OCI-LY1 (cell line): ENCODE results near the gene SIAH1.
"Not testable (repeated sequence)": the region's sequence is repeated elsewhere in the genome, so short reads cannot be mapped to it uniquely, and the experiment has no call there.

Experiments used
- H2AFZ ChIP-seq: fragments of 200-600 bp; sonication (generic), shearing (Covaris generic); 2 replicates; pipeline ENCODE4 v1.6.0; 2014; ENCODE audit warnings: antibody characterized with exemption, mild to moderate bottlenecking, low read length
- H3F3A ChIP-seq: fragments of 200-600 bp; sonication (generic), shearing (Covaris generic); 2 replicates; pipeline ENCODE4 v1.6.0; 2014; ENCODE audit warnings: mild to moderate bottlenecking, antibody characterized with exemption, low read length, moderate library complexity; ENCODE audit not compliant: insufficient read depth
- H3K27ac ChIP-seq: fragments of 200-600 bp; sonication (generic); 2 replicates; pipeline ENCODE4 v1.5.1; 2014; ENCODE audit warnings: low read length, mixed run types, mild to moderate bottlenecking, low read depth; ENCODE audit not compliant: poor library complexity, severe bottlenecking
- H3K27me3 ChIP-seq: fragments of 200-600 bp; sonication (generic); 2 replicates; pipeline ENCODE4 v1.6.0; 2014; ENCODE audit warnings: antibody characterized with exemption, mild to moderate bottlenecking, low read length, moderate library complexity; ENCODE audit not compliant: insufficient read depth
- H3K36me3 ChIP-seq: fragments of 200-600 bp; sonication (generic); 2 replicates; pipeline ENCODE4 v1.6.1; 2014; ENCODE audit warnings: mild to moderate bottlenecking, antibody characterized with exemption, low read length, moderate library complexity, mixed read lengths; ENCODE audit not compliant: insufficient read depth
- H3K4me1 ChIP-seq: fragments of 200-600 bp; sonication (generic); 2 replicates; pipeline ENCODE4 v1.5.1; 2014; ENCODE audit warnings: mild to moderate bottlenecking, low read length, moderate library complexity; ENCODE audit not compliant: insufficient read depth, severe bottlenecking
- H3K4me2 ChIP-seq: fragments of 200-600 bp; sonication (generic), shearing (Covaris generic); 2 replicates; pipeline ENCODE4 v1.6.1; 2014; ENCODE audit warnings: low read length
- H3K4me3 ChIP-seq: fragments of 200-600 bp; sonication (generic); 2 replicates; pipeline ENCODE4 v1.5.1; 2014; ENCODE audit warnings: low read length, low read depth, mild to moderate bottlenecking, mixed read lengths; ENCODE audit not compliant: poor library complexity, severe bottlenecking
- H3K79me2 ChIP-seq: fragments of 200-600 bp; shearing (Covaris generic); 2 replicates; pipeline ENCODE4 v1.6.1; 2016; ENCODE audit warnings: mixed run types, low read length, mixed read lengths; ENCODE audit not compliant: insufficient read depth
- H3K9ac ChIP-seq: fragments of 200-600 bp; sonication (generic), shearing (Covaris generic); 2 replicates; pipeline ENCODE4 v1.6.1; 2014; ENCODE audit warnings: mild to moderate bottlenecking, low read length, mixed read lengths
- H3K9me2 ChIP-seq: fragments of 200-600 bp; sonication (generic), shearing (Covaris generic); 2 replicates; pipeline ENCODE4 v1.6.1; 2014; ENCODE audit warnings: low read depth, mild to moderate bottlenecking, low read length, mixed read lengths
- H3K9me3 ChIP-seq: fragments of 200-600 bp; shearing (Covaris generic); 2 replicates; pipeline ENCODE4 v1.6.1; 2014; ENCODE audit warnings: low read length, mixed read lengths
- H4K20me1 ChIP-seq: fragments of 200-600 bp; sonication (generic), shearing (Covaris generic); 2 replicates; pipeline ENCODE4 v1.6.0; 2016; ENCODE audit warnings: mild to moderate bottlenecking, low read length; ENCODE audit not compliant: insufficient read depth
- EZH2 ChIP-seq: fragments of 200-600 bp; sonication (generic), shearing (Covaris generic); IDR thresholded peaks from 2 replicates; pipeline ENCODE4 v1.8.0; 2017; ENCODE audit warnings: borderline replicate concordance, mixed run types, mild to moderate bottlenecking, antibody characterized with exemption, low read length, moderate library complexity, mixed read lengths
- TF ChIP-seq, protein P1 (sequence below): fragments of 200-600 bp; sonication (generic), shearing (Covaris generic); IDR thresholded peaks from 2 replicates; pipeline ENCODE4 v1.5.1; 2017; ENCODE audit warnings: mild to moderate bottlenecking, antibody characterized with exemption, low read length, moderate library complexity, mixed read lengths

The SIAH1 gene

GRCh38 chr16:48371393-48371780 lies 13.8 kb downstream of the SIAH1 start:
- Histone ChIP-seq H3K9ac (no peak overlapping the region), H3K36me3 (no peaks in the 10 kb centered on the region), H3K4me2 (no peak overlapping the region), H3K79me2 (peaks cover 89% of the 10 kb centered on the region), H3F3A (no peaks in the 10 kb centered on the region), H2AFZ (no peak overlapping the region), H3K4me1 (peaks cover 18% of the 10 kb centered on the region), H4K20me1 (peaks cover 3% of the 10 kb centered on the region; the same call in 1 of the 2 replicates), H3K9me2 (no peaks in the 10 kb centered on the region), H3K4me3 (no peak overlapping the region), H3K27ac (no peak overlapping the region), H3K9me3 (no peaks in the 10 kb centered on the region), H3K27me3 (no peaks in the 10 kb centered on the region)
- TF ChIP-seq, protein P1, sequence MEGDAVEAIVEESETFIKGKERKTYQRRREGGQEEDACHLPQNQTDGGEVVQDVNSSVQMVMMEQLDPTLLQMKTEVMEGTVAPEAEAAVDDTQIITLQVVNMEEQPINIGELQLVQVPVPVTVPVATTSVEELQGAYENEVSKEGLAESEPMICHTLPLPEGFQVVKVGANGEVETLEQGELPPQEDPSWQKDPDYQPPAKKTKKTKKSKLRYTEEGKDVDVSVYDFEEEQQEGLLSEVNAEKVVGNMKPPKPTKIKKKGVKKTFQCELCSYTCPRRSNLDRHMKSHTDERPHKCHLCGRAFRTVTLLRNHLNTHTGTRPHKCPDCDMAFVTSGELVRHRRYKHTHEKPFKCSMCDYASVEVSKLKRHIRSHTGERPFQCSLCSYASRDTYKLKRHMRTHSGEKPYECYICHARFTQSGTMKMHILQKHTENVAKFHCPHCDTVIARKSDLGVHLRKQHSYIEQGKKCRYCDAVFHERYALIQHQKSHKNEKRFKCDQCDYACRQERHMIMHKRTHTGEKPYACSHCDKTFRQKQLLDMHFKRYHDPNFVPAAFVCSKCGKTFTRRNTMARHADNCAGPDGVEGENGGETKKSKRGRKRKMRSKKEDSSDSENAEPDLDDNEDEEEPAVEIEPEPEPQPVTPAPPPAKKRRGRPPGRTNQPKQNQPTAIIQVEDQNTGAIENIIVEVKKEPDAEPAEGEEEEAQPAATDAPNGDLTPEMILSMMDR: no peak
- no peak for TF ChIP-seq EZH2

DNA sequence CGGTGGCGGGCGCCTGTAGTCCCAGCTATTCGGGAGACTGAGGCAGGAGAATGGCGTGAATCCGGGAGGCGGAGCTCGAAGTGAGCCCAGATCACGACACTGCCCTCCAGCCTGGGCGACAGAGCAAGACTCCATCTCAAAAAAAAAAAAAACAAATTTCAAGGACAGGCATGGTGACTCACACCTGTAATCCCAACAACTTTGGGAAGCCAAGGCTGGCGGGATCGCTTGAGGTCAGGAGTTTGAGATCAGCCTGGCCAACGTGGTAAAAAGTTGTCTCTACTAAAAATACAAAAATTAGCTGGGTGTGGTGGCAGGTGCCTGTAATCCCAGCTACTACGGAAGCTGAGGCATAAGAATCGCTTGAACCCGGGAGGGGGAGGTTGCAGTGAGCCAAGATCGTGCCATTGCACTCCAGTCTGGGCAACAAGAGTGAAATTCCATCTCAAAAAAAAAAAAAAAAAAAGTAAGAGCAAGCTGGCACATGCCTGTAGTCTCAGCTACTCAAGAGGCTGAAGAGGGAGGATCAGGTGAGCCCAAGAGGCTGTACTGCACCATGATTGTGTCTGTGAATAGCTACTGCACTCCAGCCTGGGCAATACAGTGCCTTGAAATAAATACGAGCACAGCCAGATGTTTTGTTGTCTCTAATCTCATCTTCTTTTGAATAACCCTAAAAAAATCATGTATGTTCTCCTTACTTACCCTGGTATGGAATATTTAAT lies 14.4 kb downstream of the SIAH1 start:
- not testable (repeated sequence) for H3K27me3 ChIP-seq, H3K36me3 ChIP-seq, H3K9me2 ChIP-seq, H3K27ac ChIP-seq, H4K20me1 ChIP-seq, H3K4me2 ChIP-seq, H2AFZ ChIP-seq, H3K9me3 ChIP-seq, H3K9ac ChIP-seq, H3F3A ChIP-seq, H3K4me3 ChIP-seq
- Histone ChIP-seq H3K4me1 (peaks cover 23% of the 10 kb centered on the region), H3K79me2 (peaks cover 89% of the 10 kb centered on the region)

- Histone ChIP-seq H3K27me3 (no peaks in the 10 kb centered on the region), H4K20me1 (no peaks in the 10 kb centered on the region; the same call in 1 of the 2 replicates), H3K9me2 (no peaks in the 10 kb centered on the region), H3K27ac (no peak overlapping the region), H3K36me3 (no peaks in the 10 kb centered on the region), H3F3A (no peaks in the 10 kb centered on the region), H2AFZ (no peak overlapping the region), H3K79me2 (peaks cover 88% of the 10 kb centered on the region), H3K4me3 (no peak overlapping the region), H3K4me1 (peaks cover 28% of the 10 kb centered on the region), H3K4me2 (no peak overlapping the region), H3K9ac (no peak overlapping the region), H3K9me3 (no peaks in the 10 kb centered on the region)
- TF ChIP-seq EZH2: no peak
- TF ChIP-seq, protein P1: no peak
Measured at GRCh38 chr16:48370229-48370628, 15.0 kb downstream of the SIAH1 start.

DNA sequence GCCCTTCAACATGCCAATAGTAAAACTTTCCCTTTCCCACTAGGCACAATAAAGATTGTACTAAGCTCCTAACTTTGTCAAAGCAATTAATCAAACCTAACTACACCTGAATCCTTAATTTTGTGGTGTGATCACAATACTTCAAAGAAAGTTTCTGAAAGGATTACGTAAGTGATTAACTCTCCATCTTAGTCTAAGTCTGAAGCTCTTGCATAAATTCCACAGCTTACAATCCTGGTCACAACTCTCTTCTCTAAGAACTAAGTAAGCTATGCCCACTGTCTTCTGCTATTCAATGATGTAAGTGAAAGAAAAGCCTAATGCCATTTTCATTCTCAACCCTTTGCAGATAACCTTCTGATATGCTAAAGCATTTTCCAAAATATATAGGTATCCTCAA lies 15.4 kb downstream of the SIAH1 start:
- Histone ChIP-seq H3K79me2 (peaks cover 88% of the 10 kb centered on the region), H3K9me2 (no peaks in the 10 kb centered on the region), H3K36me3 (no peaks in the 10 kb centered on the region), H3K4me3 (no peak overlapping the region), H3K9ac (no peak overlapping the region), H3K27me3 (no peaks in the 10 kb centered on the region), H3K9me3 (no peaks in the 10 kb centered on the region), H3K27ac (no peak overlapping the region), H3F3A (no peaks in the 10 kb centered on the region), H2AFZ (no peak overlapping the region), H3K4me1 (peaks cover 28% of the 10 kb centered on the region), H3K4me2 (no peak overlapping the region), H4K20me1 (no peaks in the 10 kb centered on the region; the same call in 1 of the 2 replicates)
- TF ChIP-seq EZH2: no peak
- TF ChIP-seq, protein P1: no peak
